GM06990 (cell line): ENCODE results near the gene AUP1.
"Not testable (repeated sequence)": the region's sequence is repeated elsewhere in the genome, so short reads cannot be mapped to it uniquely, and the experiment has no call there.

Source experiments
- DNase-seq: peaks from one replicate; pipeline ENCODE4 v3.0.0-alpha.2; 2011; ENCODE audit not compliant: insufficient read length; ENCODE audit errors: extremely low read depth
- H3K27me3 ChIP-seq: replicated peaks from 2 replicates; pipeline ENCODE4 v1.6.0; 2011; ENCODE audit warnings: low read length; ENCODE audit not compliant: control insufficient read depth, insufficient read depth
- H3K36me3 ChIP-seq: 2 replicates; pipeline ENCODE4 v1.5.1; 2011; ENCODE audit warnings: low read length; ENCODE audit not compliant: control insufficient read depth, insufficient read depth
- H3K4me3 ChIP-seq: replicated peaks from 2 replicates; pipeline ENCODE4 v1.5.1; 2011; ENCODE audit warnings: low read depth, mild to moderate bottlenecking, control low read depth, low read length
- TF ChIP-seq, protein P1 (sequence below): IDR thresholded peaks from 2 replicates; pipeline ENCODE4 v1.5.1; 2011; ENCODE audit warnings: low read length, control low read depth, mild to moderate bottlenecking, inconsistent platforms; ENCODE audit not compliant: insufficient read depth, poor library complexity, severe bottlenecking

AUP1 gene

DNA sequence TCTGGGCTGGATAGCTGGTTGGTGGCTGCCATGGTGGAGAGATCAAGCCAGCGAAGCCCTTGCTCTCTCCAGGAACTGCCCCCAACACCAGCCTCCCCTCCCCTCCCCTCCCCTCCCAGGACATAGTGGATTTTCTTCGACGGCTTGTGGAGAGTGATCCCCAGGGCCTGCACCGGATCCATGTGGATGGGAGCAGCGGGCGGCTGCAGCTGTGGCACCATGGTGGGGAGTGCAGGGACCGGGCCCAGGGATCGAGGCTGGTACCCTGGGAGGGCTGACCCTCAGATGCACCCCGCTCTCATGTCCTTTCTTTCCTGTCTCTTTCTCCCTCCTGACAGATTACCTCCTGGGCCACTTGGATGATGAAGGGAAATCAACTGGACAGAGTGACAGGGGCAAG is 39.6 kb downstream of the AUP1 start:
- Histone ChIP-seq H3K4me3 (no peak overlapping the region), H3K36me3 (peaks cover 20% of the 10 kb centered on the region), H3K27me3 (no peaks in the 10 kb centered on the region)
- DNase-seq: no peak
- TF ChIP-seq, protein P1, sequence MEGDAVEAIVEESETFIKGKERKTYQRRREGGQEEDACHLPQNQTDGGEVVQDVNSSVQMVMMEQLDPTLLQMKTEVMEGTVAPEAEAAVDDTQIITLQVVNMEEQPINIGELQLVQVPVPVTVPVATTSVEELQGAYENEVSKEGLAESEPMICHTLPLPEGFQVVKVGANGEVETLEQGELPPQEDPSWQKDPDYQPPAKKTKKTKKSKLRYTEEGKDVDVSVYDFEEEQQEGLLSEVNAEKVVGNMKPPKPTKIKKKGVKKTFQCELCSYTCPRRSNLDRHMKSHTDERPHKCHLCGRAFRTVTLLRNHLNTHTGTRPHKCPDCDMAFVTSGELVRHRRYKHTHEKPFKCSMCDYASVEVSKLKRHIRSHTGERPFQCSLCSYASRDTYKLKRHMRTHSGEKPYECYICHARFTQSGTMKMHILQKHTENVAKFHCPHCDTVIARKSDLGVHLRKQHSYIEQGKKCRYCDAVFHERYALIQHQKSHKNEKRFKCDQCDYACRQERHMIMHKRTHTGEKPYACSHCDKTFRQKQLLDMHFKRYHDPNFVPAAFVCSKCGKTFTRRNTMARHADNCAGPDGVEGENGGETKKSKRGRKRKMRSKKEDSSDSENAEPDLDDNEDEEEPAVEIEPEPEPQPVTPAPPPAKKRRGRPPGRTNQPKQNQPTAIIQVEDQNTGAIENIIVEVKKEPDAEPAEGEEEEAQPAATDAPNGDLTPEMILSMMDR: no peak

DNA sequence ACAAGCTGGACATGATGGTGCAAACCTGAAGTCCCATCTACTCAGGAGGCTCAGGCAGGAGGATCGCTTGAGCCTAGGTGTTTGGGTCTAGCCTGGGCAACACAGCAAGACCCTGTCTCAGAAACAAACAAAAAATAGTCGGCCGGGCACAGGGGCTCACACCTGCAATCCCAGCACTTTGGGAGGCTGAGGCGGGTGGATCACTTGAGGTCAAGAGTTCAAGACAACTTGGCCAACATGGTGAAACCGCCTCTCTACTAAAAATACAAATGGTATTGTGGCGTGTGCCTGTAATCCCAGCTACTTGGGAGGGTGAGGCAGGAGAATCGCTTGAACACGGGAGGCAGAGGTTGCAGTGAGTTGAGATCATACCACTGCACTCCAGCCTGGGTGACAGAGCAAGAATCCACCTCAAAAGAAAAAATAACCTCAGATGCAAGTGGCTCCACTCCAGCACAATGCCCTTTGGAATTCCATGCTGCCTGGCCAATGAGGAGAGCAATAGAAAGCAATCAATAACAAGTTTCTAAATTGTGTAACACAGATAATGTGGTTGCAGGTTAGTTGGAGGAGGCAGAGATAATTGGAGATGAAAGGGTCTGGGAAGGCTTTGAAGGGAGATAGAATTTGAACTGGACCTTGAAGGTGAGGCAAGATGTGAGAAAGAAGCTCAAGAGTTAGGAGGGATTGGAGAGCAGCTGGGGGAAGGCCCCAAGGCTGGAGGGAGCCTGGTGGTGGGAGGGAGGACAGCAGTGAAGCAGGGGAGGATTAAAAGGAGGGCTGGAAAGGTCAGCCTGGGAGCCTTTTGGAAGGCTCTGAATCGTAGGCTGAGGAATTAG is 40.6 kb downstream of the AUP1 start:
- no peak overlapping the region for H3K4me3 ChIP-seq
- no peaks in the 10 kb centered on the region for H3K27me3 ChIP-seq
- no peak for DNase-seq
- TF ChIP-seq, protein P1: no peak
- H3K36me3 ChIP-seq: peaks cover 20% of the 10 kb centered on the region

DNA sequence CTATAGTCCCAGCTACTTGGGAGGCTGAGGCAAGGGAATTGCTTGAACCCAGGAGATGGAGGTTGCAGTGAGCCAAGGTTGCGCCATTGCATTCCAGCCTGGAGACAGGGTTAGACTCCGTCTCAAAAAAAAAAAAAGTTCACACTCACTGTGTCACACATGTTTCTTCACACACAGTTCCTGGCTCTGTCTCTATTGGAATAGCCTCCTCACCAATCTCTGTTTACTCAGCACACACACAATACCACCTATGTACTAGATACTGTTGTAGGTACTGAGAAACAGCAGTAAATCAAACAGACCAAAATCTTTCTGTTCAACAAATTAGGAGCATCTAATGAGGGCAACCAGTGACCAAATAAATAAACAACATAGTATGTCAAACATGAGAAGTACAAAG is 43.4 kb downstream of the AUP1 start:
- TF ChIP-seq, protein P1: no peak
- DNase-seq: no peak
- peaks cover 5% of the 10 kb centered on the region for H3K36me3 ChIP-seq
- no peaks in the 10 kb centered on the region for H3K27me3 ChIP-seq
- no peak overlapping the region for H3K4me3 ChIP-seq

DNA sequence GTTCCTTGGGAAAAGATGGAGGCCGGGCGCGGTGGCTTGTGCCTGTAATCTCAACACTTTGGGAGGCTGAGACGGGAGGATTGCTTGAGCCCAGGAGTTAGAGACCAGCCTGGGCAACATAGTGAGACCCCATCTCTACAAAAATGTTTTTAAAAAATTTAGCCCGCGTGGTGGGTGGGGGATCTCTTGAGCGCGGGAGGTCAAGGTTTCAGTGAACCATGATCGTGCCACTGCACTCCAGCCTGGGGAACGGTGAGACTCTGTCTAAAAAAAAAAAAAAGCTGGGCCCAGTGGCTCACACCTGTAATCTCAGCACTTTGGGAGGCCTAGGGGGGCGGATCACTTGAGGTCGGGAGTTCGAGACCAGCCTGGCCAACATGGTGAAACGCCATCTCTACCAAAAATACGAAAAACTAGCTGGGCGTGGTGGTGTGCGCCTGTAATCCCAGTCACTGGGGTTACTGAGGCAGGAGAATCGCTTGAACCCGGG is 45.8 kb downstream of the AUP1 start:
- peak overlapping the region; percentile 94 for H3K4me3 ChIP-seq
- not testable (repeated sequence) for H3K27me3 ChIP-seq, H3K36me3 ChIP-seq, DNase-seq

DNA sequence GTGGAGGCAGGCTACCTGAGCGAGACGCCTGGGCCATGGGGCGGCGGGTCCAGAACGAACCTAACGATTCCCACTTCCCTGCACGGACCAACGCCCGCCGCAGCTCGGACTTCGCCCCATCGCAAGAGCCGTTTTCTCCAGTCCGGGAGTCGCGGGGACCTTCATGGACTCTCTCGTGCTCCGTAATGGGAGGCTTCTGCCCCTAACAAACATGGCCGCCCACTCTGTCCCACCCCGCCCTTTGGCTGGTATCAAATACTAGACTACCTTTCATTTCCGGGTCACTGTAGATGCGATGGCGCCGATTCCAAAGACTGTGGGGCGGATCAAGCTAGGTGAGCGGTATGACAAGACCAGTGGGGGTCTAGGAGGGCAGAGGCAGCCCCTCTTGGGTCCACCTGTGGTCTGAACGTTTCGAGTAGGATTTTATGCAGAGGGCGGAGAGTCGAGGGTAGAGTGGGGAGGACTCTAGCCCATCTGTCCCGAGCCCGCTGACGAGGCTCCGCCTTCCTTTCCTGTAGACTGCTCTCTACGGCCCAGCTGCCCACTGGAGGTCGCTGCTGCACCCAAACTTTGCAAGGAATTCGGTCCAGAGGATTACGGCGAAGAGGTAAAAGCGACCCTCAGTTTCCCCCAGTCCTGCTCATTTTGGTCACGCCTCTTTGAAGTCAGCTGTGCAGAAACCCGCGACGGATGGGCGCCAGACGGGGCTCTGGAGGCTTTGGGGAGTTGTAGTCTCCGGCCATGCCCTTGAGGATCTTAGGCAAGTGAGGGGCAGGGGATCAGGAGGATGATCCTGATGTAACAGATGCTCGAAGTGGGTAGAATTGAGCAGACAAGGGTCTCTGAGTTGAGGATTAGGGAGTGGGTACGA is 46.5 kb downstream of the AUP1 start, which contains the start of the genes CCDC142 and TTC31:
CCDC142 (minus strand) TSS at position 198 of the 874 bp plus-strand sequence; CDS start at position 37, 161 bp downstream.
TTC31 (plus strand) TSS at position 281 of the 874 bp plus-strand sequence; CDS start at position 296, 15 bp downstream.
- TF ChIP-seq, protein P1: peak; percentile 89
- peak; percentile 90 for DNase-seq
- peak within 1 kb of the TSS; percentile 94 for H3K4me3 ChIP-seq
- peaks cover 2% of the 10 kb centered on the region for H3K36me3 ChIP-seq
- no peaks in the 10 kb centered on the region for H3K27me3 ChIP-seq
